GM23338 (cell line): ENCODE results near the gene DET1. TPM values are rescaled to one million over a fixed set of nuclear protein-coding genes. Genes with fewer than 3 reads are reported as not detected.

ENCODE experiments used
- ATAC-seq: fragments of 200-7000 bp; cut with Tn5 transposase; 3 replicates; pipeline ENCODE4 v1.9.1; 2020
- DNase-seq: peaks from one replicate; pipeline ENCODE4 v3.0.0-alpha.2; 2015; ENCODE audit warnings: low spot score
- H2AFZ ChIP-seq: fragments of 200-600 bp; sonication (generic); 2 replicates; pipeline ENCODE4 v1.8.0; 2016; ENCODE audit warnings: antibody characterized with exemption, mild to moderate bottlenecking, moderate library complexity
- H3F3A ChIP-seq: fragments of 200-600 bp; sonication (generic); replicated peaks from 2 replicates; pipeline ENCODE4 v1.8.0; 2017; ENCODE audit warnings: antibody characterized with exemption, mixed run types, low read depth
- H3K27ac ChIP-seq: fragments of 200-600 bp; sonication (generic); 2 replicates; pipeline ENCODE4 v1.6.1; 2016; ENCODE audit warnings: low read depth
- H3K27me3 ChIP-seq: fragments of 200-600 bp; sonication (generic); 2 replicates; pipeline ENCODE4 v1.8.0; 2016; ENCODE audit warnings: mild to moderate bottlenecking, mixed run types, moderate library complexity; ENCODE audit not compliant: insufficient read depth
- H3K36me3 ChIP-seq: fragments of 200-600 bp; sonication (generic); 2 replicates; pipeline ENCODE4 v1.8.0; 2016; ENCODE audit warnings: mild to moderate bottlenecking; ENCODE audit not compliant: insufficient read depth
- H3K4me1 ChIP-seq: fragments of 200-600 bp; sonication (generic); 2 replicates; pipeline ENCODE4 v1.8.0; 2016; ENCODE audit warnings: mild to moderate bottlenecking, moderate library complexity; ENCODE audit not compliant: insufficient read depth
- H3K4me2 ChIP-seq: fragments of 200-600 bp; sonication (generic); 2 replicates; pipeline ENCODE4 v1.7.1; 2017; ENCODE audit warnings: mixed run types
- H3K4me3 ChIP-seq: fragments of 200-600 bp; sonication (generic); 2 replicates; pipeline ENCODE4 v1.6.1; 2016; ENCODE audit warnings: mixed run types
- H3K79me2 ChIP-seq: fragments of 200-600 bp; sonication (generic); replicated peaks from 2 replicates; pipeline ENCODE4 v1.8.0; 2017; ENCODE audit warnings: mild to moderate bottlenecking; ENCODE audit not compliant: insufficient read depth
- H3K9me2 ChIP-seq: fragments of 200-600 bp; sonication (generic); 2 replicates; pipeline ENCODE4 v1.8.0; 2017; ENCODE audit not compliant: insufficient read depth
- H4K20me1 ChIP-seq: fragments of 200-600 bp; sonication (generic); replicated peaks from 2 replicates; pipeline ENCODE4 v1.8.0; 2017; ENCODE audit warnings: mild to moderate bottlenecking; ENCODE audit not compliant: insufficient read depth
- H3K27ac Mint-ChIP-seq: 2 replicates; pipeline ENCODE4 v1.8.0; 2020; ENCODE audit warnings: inconsistent platforms, mild to moderate bottlenecking, moderate library complexity, mixed read lengths
- H3K27me3 Mint-ChIP-seq: 3 replicates; pipeline ENCODE4 v1.8.0; 2022; ENCODE audit warnings: low read depth, mild to moderate bottlenecking, moderate library complexity, mixed read lengths, inconsistent platforms; ENCODE audit not compliant: insufficient read depth, poor library complexity
- H3K36me3 Mint-ChIP-seq: 3 replicates; pipeline ENCODE4 v1.8.0; 2021; ENCODE audit warnings: low read depth, mild to moderate bottlenecking, inconsistent platforms, moderate library complexity, mixed read lengths
- H3K4me1 Mint-ChIP-seq: 3 replicates; pipeline ENCODE4 v1.8.0; 2020; ENCODE audit warnings: mild to moderate bottlenecking, inconsistent platforms, mixed read lengths
- H3K4me3 Mint-ChIP-seq: 3 replicates; pipeline ENCODE4 v1.8.0; 2021; ENCODE audit warnings: moderate library complexity, mild to moderate bottlenecking, inconsistent platforms, mixed read lengths
- H3K9me3 Mint-ChIP-seq: 3 replicates; pipeline ENCODE4 v1.8.0; 2020; ENCODE audit warnings: moderate library complexity, mild to moderate bottlenecking, inconsistent platforms, mixed read lengths
- CREB1 ChIP-seq: fragments of 250-450 bp; sonication (Bioruptor Pico); IDR thresholded peaks from 2 replicates; pipeline ENCODE4 v1.5.0; 2020; ENCODE audit warnings: low read depth, mild to moderate bottlenecking, moderate library complexity
- CTCF ChIP-seq, 2 experiments: fragments of 200-600 bp in 1 of 2; sonication (generic) in 1 of 2; conservative IDR thresholded peaks; 2 replicates each; pipeline versions ENCODE4 v1.5.1 to v1.6.1; 2016 to 2017; ENCODE audit warnings: antibody characterized with exemption in 2 of 2, low read depth in 2 of 2, mild to moderate bottlenecking in 2 of 2, moderate library complexity in 1 of 2
- ETS1 ChIP-seq: IDR thresholded peaks from 2 replicates; pipeline ENCODE4 v1.6.1; 2016; ENCODE audit warnings: antibody characterized with exemption
- EZH2 ChIP-seq: fragments of 200-600 bp; sonication (generic); IDR thresholded peaks from one replicate; pipeline ENCODE4 v1.8.0; 2017; ENCODE audit warnings: antibody characterized with exemption, mild to moderate bottlenecking, low read depth; ENCODE audit not compliant: unreplicated experiment
- EZH2phosphoT487 ChIP-seq: fragments of 200-600 bp; sonication (generic); IDR thresholded peaks from one replicate; pipeline ENCODE4 v1.8.1; 2018; ENCODE audit warnings: antibody characterized with exemption; ENCODE audit not compliant: unreplicated experiment
- JUNB ChIP-seq: IDR thresholded peaks from one replicate; pipeline ENCODE4 v1.6.1; 2016; ENCODE audit warnings: antibody characterized with exemption; ENCODE audit not compliant: unreplicated experiment
- NANOG ChIP-seq: IDR thresholded peaks from 2 replicates; pipeline ENCODE4 v1.6.1; 2016; ENCODE audit warnings: antibody characterized with exemption, borderline replicate concordance
- POLR2AphosphoS5 ChIP-seq: IDR thresholded peaks from 2 replicates; pipeline ENCODE4 v1.6.1; 2016; ENCODE audit warnings: antibody characterized with exemption, low read depth
- REST ChIP-seq: IDR thresholded peaks from one replicate; pipeline ENCODE4 v1.6.1; 2018; ENCODE audit warnings: antibody characterized with exemption; ENCODE audit not compliant: unreplicated experiment
- STAT1 ChIP-seq: IDR thresholded peaks from one replicate; pipeline ENCODE4 v1.6.1; 2016; ENCODE audit warnings: antibody characterized with exemption; ENCODE audit not compliant: unreplicated experiment
- ZNF114 ChIP-seq: fragments of 250-450 bp; sonication (Bioruptor Pico); IDR thresholded peaks from 2 replicates; pipeline ENCODE4 v1.5.0; 2020; ENCODE audit warnings: mild to moderate bottlenecking, moderate library complexity
- ZNF331 ChIP-seq: fragments of 250-450 bp; sonication (Bioruptor Pico); IDR thresholded peaks from 2 replicates; pipeline ENCODE4 v1.5.0; 2020; ENCODE audit warnings: low read depth, mild to moderate bottlenecking, moderate library complexity
- ZNF462 ChIP-seq: fragments of 250-450 bp; sonication (Bioruptor Pico); IDR thresholded peaks from 2 replicates; pipeline ENCODE4 v1.5.0; 2020; ENCODE audit warnings: mild to moderate bottlenecking, moderate library complexity
- polyA plus RNA-seq: library from polyadenylated mRNA; unstranded; fragments of >200 nt; fragmentation: Nextera tagmentation; extraction: Ambion mirVana; gene quantifications from 2 replicates; pipeline ENCODE4 v1.2.1, GENCODE V29; 2016
- total RNA-seq: library from RNA; depleted of rRNA; stranded (reverse); fragments of >200 nt; shearing (Covaris generic); gene quantifications from 2 replicates; pipeline ENCODE4 v1.2.3, GENCODE V29; 2014

Gene DET1
- total and polyA plus RNA-seq, 2 experiments from 2014 or later, result 4.2 to 8.6 TPM

- Histone ChIP-seq H3K4me2 (no peak overlapping the region), H3K9me2 (no peaks in the 10 kb centered on the region), H3F3A (no peaks in the 10 kb centered on the region), H3K27me3 (no peaks in the 10 kb centered on the region), H3K36me3 (no peaks in the 10 kb centered on the region), H3K79me2 (no peaks in the 10 kb centered on the region), H3K27ac (no peak overlapping the region), H2AFZ (no peak overlapping the region), H4K20me1 (no peaks in the 10 kb centered on the region), H3K4me1 (no peaks in the 10 kb centered on the region), H3K4me3 (no peak overlapping the region)
- TF ChIP-seq EZH2, result no peak
- no peak for TF ChIP-seq CTCF (conservative IDR thresholded peaks at IDR 0.05; ENCODE audit: low read depth in 2 of 2)
- TF ChIP-seq ZNF114 (CRISPR knock-in tag), result no peak
- TF ChIP-seq ZNF331 (CRISPR knock-in tag), result no peak
- TF ChIP-seq STAT1, result no peak
- no peak for TF ChIP-seq CREB1 (CRISPR knock-in tag)
- TF ChIP-seq ZNF462 (CRISPR knock-in tag), result no peak
- TF ChIP-seq ETS1, result no peak
- no peak for TF ChIP-seq POLR2AphosphoS5
- TF ChIP-seq REST, result no peak
- no peak for TF ChIP-seq NANOG
- TF ChIP-seq JUNB, result no peak
- TF ChIP-seq EZH2phosphoT487, result no peak
- DNase-seq, result no peak
- Mint-ChIP-seq H3K27ac (no peak overlapping the region), H3K9me3 (no peaks in the 10 kb centered on the region), H3K4me3 (no peak overlapping the region), H3K27me3 (peaks cover 3% of the 10 kb centered on the region), H3K36me3 (no peaks in the 10 kb centered on the region), H3K4me1 (peaks cover 1% of the 10 kb centered on the region; the same call in 2 of the 3 replicates)
- ATAC-seq, result no peak
These were observed 49.2 kb downstream of the DET1 start for GRCh38 chr15:88497109-88497765.
